ENCODE results near the gene CEP131. TPM values are rescaled to one million over a fixed set of nuclear protein-coding genes. Genes with fewer than 3 reads are reported as not detected.

Gene CEP131
- total and polyA plus RNA-seq, 8 donors: 4.8 to 75.0 (median 12.1) TPM

DNA sequence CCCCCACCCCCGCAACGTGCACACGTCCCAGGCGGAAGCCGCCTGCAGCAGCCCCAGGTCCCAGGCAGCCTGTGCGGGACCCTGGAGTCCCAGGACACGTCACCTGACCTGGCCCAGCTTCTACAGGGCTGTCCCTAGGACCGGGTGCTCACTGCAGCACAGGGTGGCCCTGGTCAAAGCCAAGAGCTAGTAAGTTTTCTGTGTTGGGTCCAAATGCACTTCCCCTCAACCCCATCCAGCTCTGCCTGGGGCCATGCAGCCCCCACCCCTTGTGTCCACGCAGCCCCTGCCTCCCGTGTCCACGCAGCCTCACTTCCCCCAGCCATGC lies 79.6 kb downstream of the CEP131 start:
- intact Hi-C loops (cut with DNase I; ENCODE audit: low total_unique reads): loop anchor here (10.0 kb wide), 1 partner anchor 92 kb away; the partner anchor contains the start of genes NDUFAF8 and TEPSIN
- Histone ChIP-seq H3K4me1 (peaks cover 11 to 18% (median 11%) of the 10 kb centered on the region in 4 donors), H3K9me3 (no peaks in the 10 kb centered on the region), H3K27me3 (no peaks in the 10 kb centered on the region), H3K27ac (peak overlapping the region in 2 of 5 donors; percentile 15 to 58), H3K36me3 (no peaks in the 10 kb centered on the region), H3K4me3 (no peak overlapping the region)
- 36 to 67% (median 56%) methylated on average over 3 to 11 of the region's 11 CpGs for WGBS, 5 donors
- DNase-seq: no peak
- TF ChIP-seq, protein P1, sequence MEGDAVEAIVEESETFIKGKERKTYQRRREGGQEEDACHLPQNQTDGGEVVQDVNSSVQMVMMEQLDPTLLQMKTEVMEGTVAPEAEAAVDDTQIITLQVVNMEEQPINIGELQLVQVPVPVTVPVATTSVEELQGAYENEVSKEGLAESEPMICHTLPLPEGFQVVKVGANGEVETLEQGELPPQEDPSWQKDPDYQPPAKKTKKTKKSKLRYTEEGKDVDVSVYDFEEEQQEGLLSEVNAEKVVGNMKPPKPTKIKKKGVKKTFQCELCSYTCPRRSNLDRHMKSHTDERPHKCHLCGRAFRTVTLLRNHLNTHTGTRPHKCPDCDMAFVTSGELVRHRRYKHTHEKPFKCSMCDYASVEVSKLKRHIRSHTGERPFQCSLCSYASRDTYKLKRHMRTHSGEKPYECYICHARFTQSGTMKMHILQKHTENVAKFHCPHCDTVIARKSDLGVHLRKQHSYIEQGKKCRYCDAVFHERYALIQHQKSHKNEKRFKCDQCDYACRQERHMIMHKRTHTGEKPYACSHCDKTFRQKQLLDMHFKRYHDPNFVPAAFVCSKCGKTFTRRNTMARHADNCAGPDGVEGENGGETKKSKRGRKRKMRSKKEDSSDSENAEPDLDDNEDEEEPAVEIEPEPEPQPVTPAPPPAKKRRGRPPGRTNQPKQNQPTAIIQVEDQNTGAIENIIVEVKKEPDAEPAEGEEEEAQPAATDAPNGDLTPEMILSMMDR (IDR thresholded peaks at IDR 0.05): no peak
- no peak for TF ChIP-seq POLR2A (IDR thresholded peaks at IDR 0.05)
- no peak for TF ChIP-seq POLR2AphosphoS5 (IDR thresholded peaks at IDR 0.05)
- TF ChIP-seq EP300 (IDR thresholded peaks at IDR 0.05): no peak

DNA sequence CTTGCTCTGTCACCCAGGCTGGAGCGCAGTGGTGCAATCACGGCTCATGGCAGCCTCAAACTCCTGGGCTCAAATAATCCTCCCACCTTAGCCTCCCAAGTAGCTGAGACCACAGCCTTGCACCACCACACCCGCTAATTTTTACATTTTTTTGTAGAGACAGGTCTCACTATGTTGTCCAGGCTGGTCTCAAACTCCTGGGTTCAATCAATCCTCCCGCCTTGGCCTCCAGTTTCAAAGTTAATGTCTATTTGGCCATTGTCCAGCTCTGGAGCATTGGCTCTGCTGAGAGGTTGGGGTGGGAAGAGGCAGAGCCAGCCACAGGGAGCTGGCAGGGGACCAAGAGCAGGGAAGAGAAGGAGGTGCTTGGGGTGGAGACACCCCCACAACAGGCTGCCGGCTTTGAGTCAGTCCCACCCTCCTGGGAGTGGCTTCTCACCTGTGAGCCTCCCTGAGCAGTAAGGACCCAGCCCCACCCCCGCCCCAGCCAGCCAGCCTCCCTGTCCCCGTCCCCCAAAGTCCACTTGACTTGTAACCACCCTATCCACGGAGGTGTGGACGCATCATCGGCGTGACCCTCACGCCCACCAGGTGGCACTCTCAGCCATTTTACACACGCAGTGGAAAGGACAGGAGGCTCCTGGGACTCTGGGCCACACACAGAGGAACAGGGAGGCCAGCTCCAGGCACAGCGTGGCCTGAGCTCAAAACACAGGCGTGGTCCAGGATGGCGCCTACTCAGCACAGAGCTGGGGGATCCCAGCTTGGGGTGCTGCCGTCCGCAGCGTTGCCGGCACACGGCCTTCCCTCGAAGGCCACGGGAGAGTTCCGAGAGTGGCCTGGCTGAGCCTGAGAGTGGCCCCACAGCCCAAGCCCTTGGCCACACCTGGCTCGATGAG lies 80.2 kb downstream of the CEP131 start:
- H3K36me3 ChIP-seq: no peaks in the 10 kb centered on the region
- peak overlapping the region in 2 of 5 donors; percentile 15 to 58 for H3K27ac ChIP-seq
- peak; percentile 87 to 94 for DNase-seq
- 29 to 36% (median 34%) methylated on average over 13 to 25 of the region's 25 CpGs for WGBS, 5 donors
- no peak overlapping the region for H3K4me3 ChIP-seq
- intact Hi-C loops (cut with DNase I; ENCODE audit: low total_unique reads): loop anchor here (10.0 kb wide), 1 partner anchor 92 kb away; the partner anchor contains the start of genes NDUFAF8 and TEPSIN
- no peaks in the 10 kb centered on the region for H3K9me3 ChIP-seq
- peaks cover 11 to 18% (median 11%) of the 10 kb centered on the region in 4 donors for H3K4me1 ChIP-seq
- TF ChIP-seq, protein P1 (IDR thresholded peaks at IDR 0.05): peak in 5 of 7 experiments; percentile 44 to 75 (median 60)
- TF ChIP-seq EP300 (IDR thresholded peaks at IDR 0.05): no peak
- TF ChIP-seq POLR2AphosphoS5 (IDR thresholded peaks at IDR 0.05): peak in 1 of 3 donors; percentile 57
- TF ChIP-seq POLR2A (IDR thresholded peaks at IDR 0.05): no peak
- no peaks in the 10 kb centered on the region for H3K27me3 ChIP-seq

- no peaks in the 10 kb centered on the region for H3K36me3 ChIP-seq
- no peak overlapping the region for H3K4me3 ChIP-seq
- DNase-seq: no peak
- peaks cover 11 to 18% (median 11%) of the 10 kb centered on the region in 4 donors for H3K4me1 ChIP-seq
- intact Hi-C loops (cut with DNase I; ENCODE audit: low total_unique reads): loop anchor here (10.0 kb wide), 1 partner anchor 94 kb away; the partner anchor contains the start of genes NDUFAF8 and TEPSIN
- 91 to 94% (median 94%) methylated on average over 22 to 37 of the region's 37 CpGs for WGBS, 5 donors
- TF ChIP-seq, protein P1 (IDR thresholded peaks at IDR 0.05): no peak
- no peak for TF ChIP-seq POLR2AphosphoS5 (IDR thresholded peaks at IDR 0.05)
- TF ChIP-seq POLR2A (IDR thresholded peaks at IDR 0.05): no peak
- no peak for TF ChIP-seq EP300 (IDR thresholded peaks at IDR 0.05)
- H3K27me3 ChIP-seq: no peaks in the 10 kb centered on the region
- no peaks in the 10 kb centered on the region for H3K9me3 ChIP-seq
- H3K27ac ChIP-seq: no peak overlapping the region
Measured at GRCh38 chr17:81140695-81141094, 82.1 kb downstream of the CEP131 start.

DNA sequence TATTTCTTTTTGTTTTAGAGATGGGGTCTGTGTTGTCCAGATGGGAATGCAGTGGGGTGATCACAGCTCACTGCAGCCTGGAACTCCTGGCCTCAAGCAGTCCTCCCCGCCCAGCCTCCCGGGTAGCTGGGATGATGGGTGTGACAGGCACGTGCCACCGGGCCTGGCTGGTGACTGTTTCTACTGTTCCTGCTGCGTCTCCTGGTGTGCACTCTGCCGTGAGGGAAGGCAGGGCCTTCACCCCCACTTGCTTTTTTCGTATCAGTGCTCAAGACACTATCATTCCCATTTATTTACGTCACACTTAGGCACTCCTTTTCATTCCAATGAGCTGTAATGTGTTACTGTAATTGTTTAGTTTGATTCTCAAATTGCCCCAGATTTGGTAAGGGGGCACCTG lies 82.7 kb downstream of the CEP131 start:
- WGBS, 5 donors: 50 to 74% (median 58%) methylated on average over 8 of the region's 8 CpGs
- H3K4me3 ChIP-seq: no peak overlapping the region
- H3K36me3 ChIP-seq: no peaks in the 10 kb centered on the region
- intact Hi-C loops (cut with DNase I; ENCODE audit: low total_unique reads): loop anchor here (10.0 kb wide), 1 partner anchor 95 kb away; the partner anchor contains the start of genes NDUFAF8 and TEPSIN
- no peaks in the 10 kb centered on the region for H3K9me3 ChIP-seq
- no peak overlapping the region for H3K27ac ChIP-seq
- TF ChIP-seq, protein P1 (IDR thresholded peaks at IDR 0.05): no peak
- TF ChIP-seq EP300 (IDR thresholded peaks at IDR 0.05): no peak
- TF ChIP-seq POLR2AphosphoS5 (IDR thresholded peaks at IDR 0.05): no peak
- TF ChIP-seq POLR2A (IDR thresholded peaks at IDR 0.05): no peak
- no peak for DNase-seq
- H3K4me1 ChIP-seq: peaks cover 11 to 18% (median 11%) of the 10 kb centered on the region in 4 donors
- no peaks in the 10 kb centered on the region for H3K27me3 ChIP-seq
